ENCODE measurements around the gene MAP3K4.

- TF ChIP-seq CTCF (IDR thresholded peaks at IDR 0.05; ENCODE audit: poor library complexity, severe bottlenecking) (no peak), EZH2 (IDR thresholded peaks at IDR 0.05; ENCODE audit: borderline replicate concordance, insufficient read depth, low read length, poor library complexity, severe bottlenecking) (no peak)
Measured at GRCh38 chr6:161163466-161164181, 172.1 kb downstream of the MAP3K4 start.
